NAMALWA (cell line): Measurements from ENCODE around the gene PRKAR2B.
A peak's percentile ranks its signal among the peaks of the same experiment; 100 is the strongest.
"Not testable (repeated sequence)": the region's sequence is repeated elsewhere in the genome, so short reads cannot be mapped to it uniquely, and the experiment has no call there.

Experiments
- DNase-seq: peaks from one replicate; pipeline ENCODE4 v3.0.0-alpha.2; 2015; ENCODE audit warnings: low spot score

PRKAR2B gene

GRCh38 chr7:107027208-107027607 is 17.3 kb upstream of the PRKAR2B start:
- no peak for DNase-seq

DNA sequence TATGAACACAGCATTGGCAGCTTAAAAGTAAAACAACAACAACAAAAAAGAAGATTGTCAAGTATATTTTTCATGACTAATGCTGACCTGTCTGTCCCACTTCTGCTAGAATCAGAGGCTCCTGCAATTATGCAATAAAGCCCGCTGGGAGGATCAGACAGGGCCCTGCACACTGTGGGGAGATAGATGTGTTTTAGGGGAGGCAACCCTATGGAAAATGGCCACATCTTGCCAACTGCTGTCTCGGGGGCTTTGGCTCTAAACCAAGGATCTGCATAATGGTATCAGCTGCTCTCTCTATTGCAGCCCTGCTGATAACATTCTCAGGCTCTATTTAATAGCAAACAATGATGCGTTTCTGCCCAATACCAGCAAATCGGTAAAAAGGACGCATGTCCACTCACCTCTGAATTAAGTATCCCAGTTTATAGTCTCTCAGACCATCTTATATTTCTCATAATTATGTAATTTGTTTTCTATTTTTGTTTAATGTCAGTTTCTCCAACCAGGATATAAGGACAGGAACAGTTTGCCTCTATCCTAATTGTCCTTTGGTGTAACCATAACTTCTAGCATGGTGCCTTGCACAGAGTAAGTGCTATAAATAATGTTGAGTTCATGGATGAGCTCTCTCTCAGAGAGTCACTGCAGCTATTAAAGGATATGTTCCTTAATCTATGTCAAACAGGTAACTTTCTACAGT is 15.3 kb upstream of the PRKAR2B start:
- DNase-seq, result no peak

DNA sequence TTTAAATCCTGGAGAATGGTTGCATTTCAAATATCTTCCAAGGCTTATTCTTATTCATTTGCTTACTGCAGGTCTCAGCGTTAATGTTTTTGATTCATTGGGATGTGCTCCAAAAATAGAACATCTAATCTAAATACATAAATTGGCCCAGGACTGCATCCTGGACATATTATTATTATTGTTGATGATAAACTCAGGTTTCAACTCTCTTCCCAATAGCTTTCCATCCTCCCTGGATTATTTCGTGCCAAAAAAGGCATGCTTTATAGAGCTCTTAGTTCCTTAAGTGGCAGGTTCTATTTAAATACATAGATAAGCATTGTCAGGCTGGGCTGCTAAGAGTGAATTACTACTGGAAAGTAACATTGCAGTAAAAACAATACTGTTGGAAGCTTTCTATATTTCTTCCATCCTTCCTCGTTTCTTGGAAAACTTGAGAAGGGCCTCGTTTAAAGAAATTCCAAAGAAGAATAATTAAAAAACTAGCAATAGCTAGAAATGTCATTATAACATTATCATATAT is 14.7 kb upstream of the PRKAR2B start:
- DNase-seq, result no peak

- DNase-seq, result no peak
These were observed 12.5 kb upstream of the PRKAR2B start for GRCh38 chr7:107032050-107032449.

DNA sequence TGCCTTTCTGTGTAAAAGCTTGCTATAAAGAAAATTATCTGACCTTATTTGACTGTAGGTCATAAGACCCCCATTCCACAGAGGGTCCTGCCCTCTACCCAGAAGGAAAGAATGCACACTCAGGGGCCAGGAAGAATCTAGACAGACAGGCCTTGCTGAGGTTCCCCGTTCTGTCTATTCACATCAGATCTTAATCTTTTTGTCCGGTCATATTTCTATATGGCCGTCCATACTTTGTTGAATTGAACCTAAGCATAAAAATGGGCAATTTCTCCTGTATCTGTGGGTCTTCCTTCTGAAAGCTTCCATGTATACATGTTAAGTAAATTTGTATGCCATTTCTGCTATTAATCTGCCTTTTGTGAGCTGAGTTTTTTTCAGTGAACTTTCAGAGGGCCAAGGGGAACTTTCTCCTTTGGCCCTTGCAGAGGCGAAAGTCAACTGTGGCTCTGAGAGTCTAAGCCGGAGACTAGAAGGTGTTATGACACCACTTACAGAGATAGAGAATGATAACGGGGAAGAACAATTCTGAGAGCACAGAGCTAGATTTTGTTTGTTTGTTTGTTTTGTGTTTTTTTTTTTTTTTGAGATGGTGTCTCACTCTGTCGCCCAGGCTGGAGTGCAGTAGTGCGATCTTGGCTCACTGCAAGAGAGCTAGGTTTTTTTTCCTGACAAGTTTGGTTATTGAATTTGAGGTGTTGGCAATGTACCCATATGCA is 11.6 kb upstream of the PRKAR2B start:
- no peak for DNase-seq

DNA sequence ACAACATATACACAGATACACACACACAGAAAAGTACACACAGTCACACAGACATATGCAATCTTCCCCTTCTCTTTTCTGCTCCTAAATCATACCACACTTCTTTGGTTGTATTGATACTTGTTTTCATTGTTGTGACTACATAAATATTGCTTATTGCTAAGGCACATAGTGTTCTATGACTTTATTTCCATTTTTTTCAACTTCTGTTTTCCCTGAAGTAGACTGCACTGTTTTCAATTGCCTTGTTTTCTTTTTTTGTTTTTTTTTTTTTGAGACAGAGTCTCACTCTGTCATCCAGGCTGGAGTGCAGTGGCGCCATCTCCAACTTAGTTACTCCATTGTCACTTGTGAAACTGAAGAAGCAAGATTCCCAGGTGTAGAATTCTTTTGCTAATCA is 10.0 kb upstream of the PRKAR2B start:
- no peak for DNase-seq

DNA sequence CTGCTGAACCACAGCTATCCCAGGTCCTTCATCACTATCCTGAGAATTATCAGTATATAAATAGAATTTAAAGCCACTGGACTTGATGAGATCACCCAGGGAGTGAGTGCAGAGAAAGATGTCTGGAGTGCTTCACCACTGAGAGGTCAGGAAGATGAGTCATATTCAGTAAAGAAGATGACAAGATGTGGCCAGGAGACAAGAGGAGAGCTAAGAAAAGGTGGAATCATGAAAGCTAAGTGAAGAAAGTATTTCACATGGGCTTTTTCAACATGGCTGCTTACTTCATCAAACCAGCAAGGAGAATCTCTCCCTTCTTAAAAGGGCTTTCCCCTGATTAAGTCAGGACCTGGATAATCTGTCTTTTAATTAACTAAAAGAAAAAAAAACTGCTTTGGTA is 9.1 kb upstream of the PRKAR2B start:
- DNase-seq, result no peak

DNA sequence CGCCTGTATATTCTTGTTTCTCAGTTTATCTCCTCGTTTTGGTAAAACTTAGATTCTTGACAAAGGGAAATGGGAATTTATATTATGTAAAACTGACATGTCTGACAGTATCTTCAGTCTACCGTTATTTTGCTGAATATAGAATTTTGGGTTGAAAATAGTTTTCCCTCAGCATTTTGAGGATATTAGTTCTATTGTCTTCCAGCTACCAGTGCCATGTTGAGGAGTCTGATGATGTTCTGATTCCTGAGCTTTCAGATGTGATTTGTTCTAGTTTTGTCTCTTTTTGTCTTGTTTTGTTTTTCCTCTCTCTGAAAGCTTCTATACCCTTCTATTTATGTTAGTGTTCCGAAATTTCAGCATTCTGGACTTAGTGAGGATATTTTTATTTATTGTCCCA is 8.0 kb upstream of the PRKAR2B start:
- no peak for DNase-seq

DNA sequence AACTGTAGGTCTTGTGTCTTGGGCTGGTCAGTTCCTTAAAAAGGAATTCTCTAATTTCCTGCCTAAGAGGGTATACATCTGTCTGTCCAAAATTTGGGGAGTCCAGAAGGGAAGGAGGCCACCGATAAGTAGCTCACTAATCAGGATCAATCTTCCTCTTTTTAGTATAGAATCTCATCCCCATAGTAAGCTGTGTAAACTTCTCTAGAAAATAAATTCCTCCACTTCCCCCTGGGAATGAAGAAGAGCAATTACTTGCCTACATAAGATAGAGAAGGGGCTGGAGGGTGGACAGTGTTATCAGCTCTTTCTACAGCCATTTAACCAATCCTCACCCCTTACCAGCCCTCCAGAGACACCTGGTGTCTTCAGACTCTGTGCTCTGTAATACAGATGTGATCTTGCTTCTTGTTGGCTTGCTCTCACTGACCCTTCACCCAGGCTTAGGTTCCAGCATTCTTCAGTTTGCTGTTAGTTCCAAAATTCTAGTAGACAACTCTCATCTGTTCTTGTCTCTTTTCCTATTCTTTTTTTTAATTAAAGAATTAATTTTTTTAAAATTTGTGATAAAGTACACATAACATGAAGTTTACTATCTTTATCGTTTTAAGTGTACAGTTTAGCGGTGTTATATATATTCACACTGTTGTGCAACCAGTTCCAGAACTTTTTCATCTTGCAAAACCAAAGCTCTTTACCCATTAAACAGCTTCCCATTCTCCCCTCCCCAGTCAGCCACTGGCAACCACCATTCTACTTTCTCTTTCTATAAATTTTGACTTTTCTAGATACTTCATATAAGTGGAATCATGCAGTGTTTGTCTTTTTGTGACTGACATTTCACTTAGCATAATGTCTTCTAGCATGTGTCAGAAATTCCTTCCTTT is 6.5 kb upstream of the PRKAR2B start:
- no peak for DNase-seq

- DNase-seq, result no peak
These were observed 5.2 kb upstream of the PRKAR2B start for GRCh38 chr7:107039199-107039900.

DNA sequence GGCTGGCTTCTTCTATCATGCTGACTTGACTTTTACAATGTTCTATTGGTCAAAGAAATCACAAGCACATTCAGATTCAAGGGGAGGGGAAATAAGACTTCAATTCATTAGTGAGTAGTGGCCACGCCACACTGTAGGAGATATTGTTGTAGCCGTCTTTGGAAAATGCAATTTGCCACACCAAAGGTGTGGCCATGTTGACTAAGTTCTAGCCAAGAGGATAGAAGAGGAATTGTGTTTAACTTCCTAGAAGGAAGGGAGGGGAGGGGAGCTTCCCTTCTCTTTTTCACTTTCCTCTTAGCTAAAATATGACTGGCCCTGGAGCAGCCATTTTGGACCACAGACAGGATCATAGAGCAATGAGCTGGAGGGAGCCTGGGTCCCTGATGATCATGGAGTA is 3.4 kb upstream of the PRKAR2B start:
- no peak for DNase-seq

GRCh38 chr7:107041764-107042163 is 2.7 kb upstream of the PRKAR2B start:
- not testable (repeated sequence) for DNase-seq

DNA sequence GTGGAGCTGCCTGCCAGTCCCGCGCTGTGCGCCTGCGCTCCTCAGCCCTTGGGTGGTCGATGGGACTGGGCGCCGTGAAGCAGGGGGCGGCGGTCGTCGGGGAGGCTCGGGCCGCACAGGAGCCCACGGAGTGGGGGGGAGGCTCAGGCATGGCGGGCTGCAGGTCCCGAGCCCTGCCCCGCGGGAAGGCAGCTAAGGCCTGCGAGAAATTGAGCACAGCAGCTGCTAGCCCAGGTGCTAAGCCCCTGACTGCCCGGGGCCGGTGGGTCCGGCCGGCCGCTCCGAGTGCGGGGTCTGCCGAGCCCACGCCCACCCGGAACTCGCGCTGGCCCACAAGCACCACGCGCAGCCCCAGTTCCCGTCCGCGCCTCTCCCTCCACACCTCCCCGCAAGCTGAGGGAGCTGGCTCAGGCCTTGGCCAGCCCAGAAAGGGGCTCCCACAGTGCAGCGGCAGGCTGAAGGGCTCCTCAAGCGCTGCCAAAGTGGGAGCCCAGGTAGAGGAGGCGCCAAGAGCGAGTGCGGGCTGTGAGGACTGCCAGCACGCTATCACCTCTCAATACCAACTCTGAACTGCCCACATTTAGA is 2.1 kb upstream of the PRKAR2B start:
- not testable (repeated sequence) for DNase-seq

DNA sequence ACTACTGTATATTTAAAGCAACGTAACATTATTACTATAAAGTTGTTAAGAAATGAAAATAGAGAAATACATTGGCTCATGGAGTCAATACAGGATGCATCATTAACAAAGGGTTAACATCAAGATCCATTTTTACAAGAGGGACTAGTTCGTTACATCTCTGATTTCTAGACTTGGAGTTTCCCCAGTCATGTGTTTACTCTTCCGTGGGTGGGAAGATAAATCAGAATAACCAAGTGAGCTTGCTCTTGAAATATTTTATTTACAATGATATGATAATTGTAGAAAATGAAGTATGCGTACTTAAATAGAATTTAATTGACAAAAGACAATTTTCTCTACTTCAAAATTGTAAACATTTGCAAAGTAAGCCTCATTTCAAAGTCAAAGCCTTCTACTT is 1.0 kb upstream of the PRKAR2B start:
- DNase-seq, result no peak

GRCh38 chr7:107043921-107044346 is 571 bp upstream of the PRKAR2B start:
- DNase-seq, result no peak

- peak; percentile 65 for DNase-seq
These were observed 873 bp downstream of the PRKAR2B start for GRCh38 chr7:107045195-107045960.

DNA sequence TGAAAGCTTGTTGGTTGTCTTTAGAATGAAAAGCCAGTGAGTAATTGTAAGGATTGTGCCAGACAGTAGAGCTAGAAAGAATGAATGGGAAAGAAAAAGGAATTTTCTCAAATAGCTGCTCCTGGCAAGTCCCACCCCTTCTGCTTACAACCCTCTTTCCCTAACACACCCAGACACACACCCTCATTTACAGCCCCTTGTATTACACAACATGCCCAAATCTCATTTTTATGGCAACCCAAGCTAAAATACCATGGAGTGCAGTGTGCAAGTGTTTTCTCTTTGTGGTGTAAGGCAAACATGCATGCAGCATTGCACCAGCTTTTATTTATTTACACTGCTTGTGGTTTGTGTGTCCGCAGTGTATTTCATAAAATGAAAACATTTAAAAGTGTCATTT is 1.5 kb downstream of the PRKAR2B start:
- peak; percentile 43 for DNase-seq

- DNase-seq, result peak; percentile 30
These were observed 2.2 kb downstream of the PRKAR2B start for GRCh38 chr7:107046491-107047259.

- DNase-seq, result peak; percentile 34
These were observed 3.6 kb downstream of the PRKAR2B start for GRCh38 chr7:107047902-107048782.
